IPS DF 6.9 (cell line): ENCODE measurements around the gene FHIP1B.

ENCODE experiments used
- DNase-seq: peaks from one replicate; pipeline ENCODE4 v3.0.0-alpha.2; 2013; ENCODE audit warnings: low read depth, low spot score
- H3K27ac ChIP-seq: one replicate; pipeline ENCODE4 v1.5.1; 2013; ENCODE audit warnings: low read length, control low read depth
- H3K27me3 ChIP-seq: 2 replicates; pipeline ENCODE4 v1.6.1; 2013; ENCODE audit warnings: mild to moderate bottlenecking, low read length; ENCODE audit not compliant: control insufficient read depth, insufficient read depth
- H3K36me3 ChIP-seq: 2 replicates; pipeline ENCODE4 v1.6.1; 2013; ENCODE audit warnings: low read length; ENCODE audit not compliant: control insufficient read depth, insufficient read depth
- H3K4me1 ChIP-seq: 2 replicates; pipeline ENCODE4 v1.6.1; 2013; ENCODE audit warnings: low read length; ENCODE audit not compliant: control insufficient read depth, insufficient read depth
- H3K4me3 ChIP-seq: 2 replicates; pipeline ENCODE4 v1.5.1; 2013; ENCODE audit warnings: mild to moderate bottlenecking, low read length
- H3K9me3 ChIP-seq: 2 replicates; pipeline ENCODE4 v1.6.1; 2013; ENCODE audit warnings: low read length, inconsistent platforms; ENCODE audit not compliant: control insufficient read depth, insufficient read depth
- WGBS: extraction: QIAGEN DNeasy Blood & Tissue Kit; methylation state at CpG from one replicate; pipeline ENCODE4 v1.1.7; 2013; ENCODE audit warnings: mixed read lengths, missing lambda C conversion rate; ENCODE audit not compliant: insufficient read length, insufficient coverage; 5-methylcytosine and 5-hydroxymethylcytosine counted together

The FHIP1B gene

DNA sequence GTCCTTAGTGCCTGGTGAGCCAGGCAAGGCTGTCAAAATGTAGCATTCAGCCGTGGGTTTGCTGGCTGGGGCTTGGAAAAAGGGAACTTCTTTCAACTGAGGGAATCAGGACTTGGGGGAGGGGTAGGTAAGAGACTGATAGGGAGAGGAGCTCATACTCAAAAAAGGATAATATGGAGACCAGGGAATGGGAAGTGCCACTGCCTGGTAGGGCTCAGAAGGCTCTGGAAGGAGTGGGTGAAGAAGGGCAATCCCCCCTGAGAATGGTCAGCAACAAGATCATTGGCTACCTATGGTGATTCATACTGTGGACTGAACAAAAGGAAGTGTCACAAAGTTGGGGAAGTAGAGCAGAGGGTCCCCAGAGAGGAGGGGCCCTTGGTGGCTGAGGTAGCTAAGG lies 6.3 kb upstream of the FHIP1B start:
- no peak for DNase-seq
- WGBS: no CpG with 5 or more reads among the region's 1 CpG

DNA sequence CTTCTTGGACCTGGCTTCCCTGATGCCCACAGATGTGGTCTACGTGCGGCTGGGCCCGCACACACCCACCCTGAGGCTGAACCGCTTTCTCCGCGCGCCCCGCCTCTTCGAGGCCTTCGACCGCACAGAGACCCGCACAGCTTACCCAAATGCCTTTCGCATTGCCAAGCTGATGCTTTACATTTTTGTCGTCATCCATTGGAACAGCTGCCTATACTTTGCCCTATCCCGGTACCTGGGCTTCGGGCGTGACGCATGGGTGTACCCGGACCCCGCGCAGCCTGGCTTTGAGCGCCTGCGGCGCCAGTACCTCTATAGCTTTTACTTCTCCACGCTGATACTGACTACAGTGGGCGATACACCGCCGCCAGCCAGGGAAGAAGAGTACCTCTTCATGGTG lies 5.7 kb upstream of the FHIP1B start:
- H3K27me3 ChIP-seq: 0 out of 2 replicates have a peak, but pooled peaks cover 1% of the 10 kb centered on the region
- H3K9me3 ChIP-seq: no peaks in the 10 kb centered on the region
- H3K4me1 ChIP-seq: no peaks in the 10 kb centered on the region
- H3K4me3 ChIP-seq: no peak overlapping the region
- no peaks in the 10 kb centered on the region for H3K36me3 ChIP-seq
- no peak overlapping the region for H3K27ac ChIP-seq
- WGBS: no CpG with 5 or more reads among the region's 28 CpGs
- no peak for DNase-seq

More for the DNA sequence above, 6.3 kb upstream of the FHIP1B start:
- Histone ChIP-seq H3K9me3 (no peaks in the 10 kb centered on the region), H3K27ac (no peak overlapping the region), H3K36me3 (no peaks in the 10 kb centered on the region), H3K27me3 (0 out of 2 replicates have a peak, but pooled peaks cover 1% of the 10 kb centered on the region), H3K4me1 (no peaks in the 10 kb centered on the region), H3K4me3 (no peak overlapping the region)

DNA sequence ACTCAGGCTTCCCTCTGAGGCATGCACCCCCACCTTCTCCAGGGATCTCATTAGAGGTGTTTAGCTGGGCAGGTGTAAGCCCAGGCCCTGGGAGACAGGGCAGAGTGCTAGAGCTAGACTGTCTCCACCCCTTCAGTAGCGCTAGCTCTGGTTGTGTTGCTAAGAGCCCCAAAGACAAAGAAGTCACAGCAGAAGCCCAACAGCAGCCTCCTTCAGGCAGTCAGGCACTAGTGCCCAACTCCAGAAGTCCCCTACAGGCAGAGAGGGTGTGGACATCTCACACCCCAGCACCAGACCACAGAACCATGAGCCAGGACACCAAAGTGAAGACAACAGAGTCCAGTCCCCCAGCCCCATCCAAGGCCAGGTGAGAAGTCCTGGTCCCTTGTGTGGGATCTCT lies 4.5 kb upstream of the FHIP1B start, which contains the start of gene CNGA4:
TSS of gene CNGA4 (plus strand) at position 188 of the 400 bp plus-strand sequence. CDS start at position 306, 118 bp downstream.
- no peaks in the 10 kb centered on the region for H3K36me3 ChIP-seq
- no peak within 1 kb of the TSS for H3K4me3 ChIP-seq
- H3K4me1 ChIP-seq: no peaks in the 10 kb centered on the region
- 0 out of 2 replicates have a peak, but pooled peaks cover 1% of the 10 kb centered on the region for H3K27me3 ChIP-seq
- H3K27ac ChIP-seq: no peak within 1 kb of the TSS
- H3K9me3 ChIP-seq: no peaks in the 10 kb centered on the region
- no peak for DNase-seq
- WGBS: no CpG with 5 or more reads among the region's 1 CpG

DNA sequence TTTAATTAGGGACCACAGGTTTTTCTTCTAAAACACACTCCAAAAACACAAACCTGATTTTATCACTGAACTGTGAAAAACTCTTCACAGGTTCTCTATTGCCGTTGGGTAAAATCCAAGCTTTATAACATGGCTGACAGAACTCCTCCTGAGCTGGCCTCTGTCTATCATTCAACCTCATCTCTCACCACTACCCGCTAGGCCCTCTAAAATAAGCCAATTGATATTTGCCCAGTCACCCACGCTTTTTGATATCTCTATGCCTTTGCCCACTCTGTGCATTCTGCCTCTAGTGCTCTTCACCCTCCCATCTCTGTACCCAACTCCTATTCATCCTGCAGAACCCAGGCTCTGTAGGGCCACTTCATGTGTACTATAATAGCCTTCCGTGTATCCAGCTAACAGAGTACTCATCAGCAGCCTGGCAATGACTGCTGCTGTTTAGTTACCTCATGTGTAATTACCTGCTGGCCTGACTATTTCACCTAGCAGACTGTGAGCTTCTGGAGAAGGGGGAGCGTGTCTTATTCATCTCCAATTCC lies 3.4 kb upstream of the FHIP1B start:
- H3K9me3 ChIP-seq: no peaks in the 10 kb centered on the region
- H3K4me1 ChIP-seq: no peaks in the 10 kb centered on the region; the same call in 1 of the 2 replicates
- no peak overlapping the region for H3K4me3 ChIP-seq
- no peak overlapping the region for H3K27ac ChIP-seq
- no CpG with 5 or more reads among the region's 5 CpGs for WGBS
- no peak for DNase-seq
- H3K36me3 ChIP-seq: no peaks in the 10 kb centered on the region
- 0 out of 2 replicates have a peak, but pooled peaks cover 1% of the 10 kb centered on the region for H3K27me3 ChIP-seq

DNA sequence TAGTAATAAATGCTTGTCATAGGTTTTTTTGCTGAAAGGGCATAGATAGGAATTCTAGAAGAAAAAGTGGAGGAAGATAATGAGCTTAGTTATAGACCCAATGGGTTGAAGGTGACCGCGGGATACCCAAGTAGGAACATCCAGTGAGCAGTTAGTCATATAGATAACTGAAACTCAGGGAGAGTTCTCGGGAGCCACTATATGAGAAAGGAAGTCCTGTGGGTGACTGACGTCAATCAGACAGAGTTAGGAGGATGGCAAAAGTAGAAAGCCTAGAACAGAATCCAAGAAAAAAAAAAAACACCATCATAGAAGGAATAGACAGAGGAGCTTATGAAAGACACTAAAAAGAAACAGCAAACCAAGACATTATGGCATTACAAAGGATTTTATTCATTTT lies 2.8 kb upstream of the FHIP1B start:
- WGBS: no CpG with 5 or more reads among the region's 4 CpGs

DNA sequence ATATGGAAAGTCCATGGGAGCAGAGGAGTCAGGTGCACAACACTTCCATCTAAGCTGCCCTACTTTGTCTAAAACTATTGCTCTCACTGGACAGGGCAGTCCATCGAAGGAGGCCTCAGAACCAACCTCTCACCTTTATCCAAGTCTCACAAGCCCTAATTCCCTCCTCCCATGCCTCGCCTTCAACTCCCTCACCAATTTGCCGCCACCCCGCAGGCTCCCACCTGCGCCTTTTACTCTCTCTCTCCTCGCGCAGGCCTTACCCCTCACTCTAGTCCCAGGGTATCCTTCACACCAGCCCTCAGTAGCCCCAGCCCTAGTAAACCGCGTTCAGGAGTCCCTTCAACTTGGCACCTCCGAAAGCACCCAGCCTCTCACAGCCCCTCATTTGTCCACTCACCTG lies 451 bp downstream of the FHIP1B start:
- no CpG with 5 or more reads among the region's 10 CpGs for WGBS
- 0 out of 2 replicates have a peak, but pooled peaks cover 1% of the 10 kb centered on the region for H3K27me3 ChIP-seq
- H3K9me3 ChIP-seq: no peaks in the 10 kb centered on the region
- no peaks in the 10 kb centered on the region for H3K36me3 ChIP-seq
- no peak for DNase-seq
- no peak overlapping the region for H3K27ac ChIP-seq
- peak overlapping the region; percentile 90; the same call in 1 of the 2 replicates for H3K4me3 ChIP-seq
- H3K4me1 ChIP-seq: no peaks in the 10 kb centered on the region; the same call in 1 of the 2 replicates

More for the DNA sequence above, 2.8 kb upstream of the FHIP1B start:
- Histone ChIP-seq H3K9me3 (no peaks in the 10 kb centered on the region), H3K27ac (no peak overlapping the region), H3K4me1 (no peaks in the 10 kb centered on the region; the same call in 1 of the 2 replicates), H3K36me3 (no peaks in the 10 kb centered on the region), H3K4me3 (no peak overlapping the region), H3K27me3 (0 out of 2 replicates have a peak, but pooled peaks cover 1% of the 10 kb centered on the region)
- no peak for DNase-seq

DNA sequence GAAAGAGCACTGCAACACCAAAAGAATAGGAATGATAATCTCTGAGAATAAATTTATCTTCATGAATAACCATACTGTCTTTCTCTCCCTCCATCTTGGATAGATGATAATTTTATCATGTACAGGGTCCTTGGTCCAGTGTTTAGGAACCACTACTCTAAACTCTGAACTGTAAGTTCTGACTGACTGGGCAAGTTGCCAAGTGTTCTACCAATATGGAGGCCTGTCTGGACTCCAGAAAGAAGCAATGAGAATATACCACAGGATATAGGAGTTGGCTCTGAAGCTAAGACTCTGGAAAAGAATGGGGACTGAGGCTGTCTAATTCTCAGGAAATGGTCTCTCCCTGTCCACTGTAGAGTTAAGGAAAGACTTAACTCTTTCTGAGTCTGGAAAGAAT lies 1.5 kb downstream of the FHIP1B start:
- H3K4me3 ChIP-seq: no peak overlapping the region
- DNase-seq: no peak
- H3K27ac ChIP-seq: no peak overlapping the region

DNA sequence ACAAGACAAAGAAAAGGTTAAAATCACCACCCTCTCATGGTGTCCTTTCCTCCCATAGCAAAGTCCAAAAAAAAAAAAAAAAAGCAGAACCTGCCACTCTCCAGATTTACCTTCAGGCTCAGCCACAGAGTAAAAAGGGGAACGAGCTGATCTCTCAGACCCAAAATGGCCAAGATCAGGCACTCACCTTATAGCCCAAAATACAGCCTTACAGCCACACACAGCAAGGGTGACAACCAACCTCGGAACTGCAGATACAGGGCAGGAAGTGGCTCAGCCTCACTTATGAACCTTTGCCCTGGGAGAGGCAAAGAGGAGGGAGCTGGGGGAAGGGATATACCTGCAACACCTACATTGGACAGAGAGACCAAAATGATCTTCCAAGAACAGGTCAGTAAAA lies 4.5 kb downstream of the FHIP1B start:
- Histone ChIP-seq H3K27me3 (no peaks in the 10 kb centered on the region), H3K36me3 (no peaks in the 10 kb centered on the region), H3K27ac (no peak overlapping the region), H3K9me3 (no peaks in the 10 kb centered on the region), H3K4me1 (no peaks in the 10 kb centered on the region; the same call in 1 of the 2 replicates), H3K4me3 (no peak overlapping the region)
- WGBS: no CpG with 5 or more reads among the region's 2 CpGs
- DNase-seq: no peak

More for the DNA sequence above, 1.5 kb downstream of the FHIP1B start:
- Histone ChIP-seq H3K4me1 (no peaks in the 10 kb centered on the region; the same call in 1 of the 2 replicates), H3K9me3 (no peaks in the 10 kb centered on the region), H3K27me3 (0 out of 2 replicates have a peak, but pooled peaks cover 1% of the 10 kb centered on the region), H3K36me3 (no peaks in the 10 kb centered on the region)

DNA sequence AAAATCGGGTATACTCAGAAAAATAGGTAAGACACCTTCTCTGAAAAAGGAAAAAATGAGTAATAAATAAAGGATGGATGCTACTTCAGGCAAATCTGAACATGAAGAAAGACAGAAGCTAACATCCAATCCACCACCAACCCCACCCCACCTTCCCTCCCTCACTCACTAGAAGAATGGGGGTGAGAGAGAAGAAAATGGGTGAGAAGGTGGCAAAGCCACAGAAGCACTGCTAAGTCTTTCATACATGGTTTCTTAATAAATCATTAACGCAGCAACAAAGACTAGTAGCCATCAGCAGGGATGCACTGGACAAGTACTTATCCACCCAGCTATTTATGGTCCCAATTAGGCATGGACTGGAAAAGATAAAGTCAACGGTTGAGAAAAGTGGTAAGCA lies 5.9 kb downstream of the FHIP1B start:
- Histone ChIP-seq H3K27ac (no peak overlapping the region), H3K27me3 (no peaks in the 10 kb centered on the region), H3K4me3 (no peak overlapping the region), H3K9me3 (no peaks in the 10 kb centered on the region), H3K4me1 (no peaks in the 10 kb centered on the region; the same call in 1 of the 2 replicates), H3K36me3 (peaks cover 5% of the 10 kb centered on the region)
- WGBS: no CpG with 5 or more reads among the region's 3 CpGs
- DNase-seq: no peak

DNA sequence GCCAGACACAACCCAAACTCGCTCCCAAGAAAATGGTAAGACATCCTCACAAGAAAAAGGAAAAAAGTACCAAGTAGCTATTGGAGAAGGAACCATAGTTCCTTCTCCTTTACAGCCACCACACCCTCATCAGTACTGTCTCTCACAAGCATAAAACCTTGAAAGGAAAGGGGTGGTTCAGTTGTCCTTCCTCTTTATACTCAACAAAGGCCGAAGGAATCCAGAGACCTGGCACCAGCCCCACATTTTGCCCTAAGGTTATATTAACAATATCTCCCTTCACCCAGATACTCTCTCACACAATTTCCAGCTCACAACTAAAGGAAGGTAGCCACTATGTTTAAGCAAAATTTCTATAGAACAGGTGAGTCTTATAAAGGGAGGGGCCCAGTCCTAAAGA lies 8.5 kb downstream of the FHIP1B start:
- H3K4me3 ChIP-seq: no peak overlapping the region
- H3K27me3 ChIP-seq: no peaks in the 10 kb centered on the region
- H3K4me1 ChIP-seq: no peaks in the 10 kb centered on the region
- no peaks in the 10 kb centered on the region for H3K9me3 ChIP-seq
- DNase-seq: no peak
- peaks cover 15% of the 10 kb centered on the region for H3K36me3 ChIP-seq
- no peak overlapping the region for H3K27ac ChIP-seq
- no CpG with 5 or more reads among the region's 2 CpGs for WGBS

DNA sequence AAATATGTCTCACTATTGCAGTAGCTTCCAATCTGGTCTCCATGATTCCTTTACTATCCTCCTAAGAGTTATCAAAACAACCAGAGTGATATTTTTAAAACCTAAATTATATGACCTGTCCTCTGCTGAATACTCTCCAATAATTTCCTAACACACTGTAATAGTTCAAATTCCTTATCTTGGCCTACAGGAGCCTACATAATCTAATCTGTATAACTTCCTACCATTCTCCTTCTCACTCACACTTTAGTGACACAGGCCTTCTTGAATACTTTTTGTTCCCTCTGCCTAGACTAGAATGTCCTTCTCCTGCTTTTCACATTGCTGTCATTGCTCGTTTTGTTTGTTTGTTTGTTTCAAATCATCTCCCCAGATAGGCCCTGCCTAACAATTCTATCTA lies 9.4 kb downstream of the FHIP1B start:
- Histone ChIP-seq H3K27me3 (no peaks in the 10 kb centered on the region), H3K36me3 (peaks cover 15% of the 10 kb centered on the region), H3K4me1 (no peaks in the 10 kb centered on the region), H3K4me3 (no peak overlapping the region), H3K27ac (no peak overlapping the region), H3K9me3 (no peaks in the 10 kb centered on the region)
- no CpG with 5 or more reads among the region's 1 CpG for WGBS
- DNase-seq: no peak
